Body of pancreas (tissue), 4 donors: ENCODE measurements around the gene SMARCA2.

Experiments used
- POLR2A ChIP-seq, 3 donors: fragments of 450-650 bp; IDR thresholded peaks; one replicate each; pipeline ENCODE4 v1.6.1; 2016; ENCODE audit warnings: antibody characterized with exemption in 3 of 3, mild to moderate bottlenecking in 2 of 3
- TF ChIP-seq, protein P1 (sequence below), 7 experiments: fragments of 450-650 bp in 4 of 7; fragments of 200-600 bp in 3 of 7; sonication (generic) in 3 of 7; IDR thresholded peaks; one replicate each; pipeline ENCODE4 v1.5.1; 2016 to 2019; ENCODE audit warnings: antibody characterized with exemption in 7 of 7

DNA sequence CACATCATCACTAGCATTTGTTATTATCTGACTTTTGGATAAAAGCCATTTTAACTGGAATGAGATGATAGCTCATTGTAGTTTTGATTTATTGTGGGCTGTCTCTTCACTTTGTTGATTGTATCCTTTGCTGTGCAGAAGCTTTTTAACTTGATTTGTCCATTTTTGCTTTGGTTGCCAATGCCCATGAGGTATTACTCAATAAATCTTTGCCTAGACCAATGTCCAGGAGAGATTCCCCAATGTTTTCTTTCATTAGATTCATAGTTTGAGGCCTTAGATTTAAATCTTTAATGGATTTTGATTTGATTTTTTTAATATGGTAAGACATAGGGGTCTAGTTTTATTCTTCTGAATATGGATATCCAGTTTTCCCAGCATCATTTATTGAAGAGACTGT lies 28.8 kb upstream of the SMARCA2 start:
- TF ChIP-seq, protein P1, sequence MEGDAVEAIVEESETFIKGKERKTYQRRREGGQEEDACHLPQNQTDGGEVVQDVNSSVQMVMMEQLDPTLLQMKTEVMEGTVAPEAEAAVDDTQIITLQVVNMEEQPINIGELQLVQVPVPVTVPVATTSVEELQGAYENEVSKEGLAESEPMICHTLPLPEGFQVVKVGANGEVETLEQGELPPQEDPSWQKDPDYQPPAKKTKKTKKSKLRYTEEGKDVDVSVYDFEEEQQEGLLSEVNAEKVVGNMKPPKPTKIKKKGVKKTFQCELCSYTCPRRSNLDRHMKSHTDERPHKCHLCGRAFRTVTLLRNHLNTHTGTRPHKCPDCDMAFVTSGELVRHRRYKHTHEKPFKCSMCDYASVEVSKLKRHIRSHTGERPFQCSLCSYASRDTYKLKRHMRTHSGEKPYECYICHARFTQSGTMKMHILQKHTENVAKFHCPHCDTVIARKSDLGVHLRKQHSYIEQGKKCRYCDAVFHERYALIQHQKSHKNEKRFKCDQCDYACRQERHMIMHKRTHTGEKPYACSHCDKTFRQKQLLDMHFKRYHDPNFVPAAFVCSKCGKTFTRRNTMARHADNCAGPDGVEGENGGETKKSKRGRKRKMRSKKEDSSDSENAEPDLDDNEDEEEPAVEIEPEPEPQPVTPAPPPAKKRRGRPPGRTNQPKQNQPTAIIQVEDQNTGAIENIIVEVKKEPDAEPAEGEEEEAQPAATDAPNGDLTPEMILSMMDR (IDR thresholded peaks at IDR 0.05): no peak
- TF ChIP-seq POLR2A (IDR thresholded peaks at IDR 0.05): no peak
